Hepatic stellate cell (primary cell): Measurements from ENCODE around the gene PTGES.

Source experiments
- DNase-seq: peaks from one replicate; pipeline ENCODE4 v3.0.0; 2011; ENCODE audit warnings: low spot score

PTGES gene

GRCh38 chr9:129740666-129741464, 12.0 kb downstream of the PTGES start:
- no peak for DNase-seq

DNA sequence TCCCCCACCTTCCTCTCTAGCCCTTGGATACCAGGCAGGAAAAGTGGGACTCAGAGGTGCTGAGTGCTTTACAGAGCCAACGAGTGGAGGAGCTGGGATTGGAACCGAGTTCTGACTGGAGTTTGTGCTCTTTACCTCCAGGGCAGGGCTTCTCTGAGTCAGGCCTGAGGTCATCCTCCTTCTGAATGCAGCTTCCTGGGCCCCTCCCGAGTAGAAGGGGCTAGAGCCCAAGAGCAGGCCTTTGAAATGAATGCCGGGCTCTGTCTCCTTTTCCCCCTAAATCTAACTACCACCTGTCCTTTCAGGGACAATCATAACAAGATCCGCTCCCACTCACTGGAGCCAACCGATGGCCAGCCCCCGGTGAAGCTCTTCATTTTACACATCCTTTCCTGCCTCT, 12.7 kb downstream of the PTGES start:
- DNase-seq = no peak

- DNase-seq = no peak
Observed at GRCh38 chr9:129739432-129739831, 13.4 kb downstream of the PTGES start.

DNA sequence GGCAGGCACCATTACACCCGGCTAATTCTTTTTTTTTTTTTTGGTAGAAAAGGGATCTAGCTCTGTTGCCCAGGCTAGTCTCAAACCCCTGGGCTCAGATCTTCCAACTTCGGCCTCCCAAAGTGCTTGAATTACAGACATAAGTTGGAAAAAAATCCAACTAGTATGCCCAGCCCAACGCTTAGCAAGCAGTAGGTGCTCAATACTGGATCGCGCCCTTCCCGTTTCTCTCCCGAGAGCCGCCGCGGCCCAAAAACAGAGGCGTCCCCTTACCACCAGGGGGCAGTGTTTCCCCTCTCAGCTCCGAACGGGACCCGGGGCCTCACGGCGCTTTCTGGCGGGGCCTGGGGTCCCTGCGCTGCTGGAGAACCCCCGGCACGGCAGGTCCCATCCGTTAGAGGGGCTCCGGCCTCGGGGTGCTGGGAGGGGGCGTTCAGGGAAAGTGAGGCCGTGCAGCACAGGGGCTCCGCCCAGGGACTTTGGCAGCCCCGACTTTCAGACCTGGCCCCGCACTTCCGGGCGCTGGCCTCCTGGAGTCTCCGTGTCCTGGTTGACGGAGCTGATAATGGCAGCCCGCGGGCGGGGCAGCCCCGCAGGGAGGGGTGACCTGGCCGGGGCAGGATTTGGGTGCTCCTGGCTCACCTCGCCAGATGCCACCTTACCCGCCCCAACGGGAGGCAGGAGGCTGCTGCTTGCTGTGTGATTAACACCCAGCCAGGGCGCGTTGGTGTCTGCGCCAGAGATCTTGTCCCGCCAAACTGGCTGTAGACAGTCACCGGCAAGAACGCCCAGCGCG, 15.2 kb downstream of the PTGES start:
- peak; percentile 88 for DNase-seq

DNA sequence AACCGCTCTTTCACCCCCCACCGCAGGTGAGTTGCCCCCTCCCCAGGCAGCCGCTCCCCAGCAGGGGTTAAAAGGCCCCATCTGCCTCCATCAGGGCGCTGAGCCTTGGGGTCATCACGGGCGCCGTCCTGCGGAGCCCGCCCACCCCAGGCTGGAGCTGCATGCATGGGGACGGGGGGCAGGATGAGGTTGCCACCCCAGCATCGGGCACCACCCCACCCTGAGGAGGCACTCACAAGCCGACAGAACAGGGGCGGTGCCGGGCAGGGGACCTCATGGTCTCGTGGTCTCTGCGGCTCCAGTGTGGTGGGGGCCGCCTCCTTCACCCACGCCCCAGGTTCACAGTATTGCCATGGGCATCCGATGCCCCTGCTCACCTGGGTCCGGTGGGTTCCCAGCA, 16.5 kb downstream of the PTGES start:
- DNase-seq = no peak

- no peak for DNase-seq
Observed at GRCh38 chr9:129735546-129735945, 17.3 kb downstream of the PTGES start.

- DNase-seq = no peak
Observed at GRCh38 chr9:129733632-129733953, 19.2 kb downstream of the PTGES start.

DNA sequence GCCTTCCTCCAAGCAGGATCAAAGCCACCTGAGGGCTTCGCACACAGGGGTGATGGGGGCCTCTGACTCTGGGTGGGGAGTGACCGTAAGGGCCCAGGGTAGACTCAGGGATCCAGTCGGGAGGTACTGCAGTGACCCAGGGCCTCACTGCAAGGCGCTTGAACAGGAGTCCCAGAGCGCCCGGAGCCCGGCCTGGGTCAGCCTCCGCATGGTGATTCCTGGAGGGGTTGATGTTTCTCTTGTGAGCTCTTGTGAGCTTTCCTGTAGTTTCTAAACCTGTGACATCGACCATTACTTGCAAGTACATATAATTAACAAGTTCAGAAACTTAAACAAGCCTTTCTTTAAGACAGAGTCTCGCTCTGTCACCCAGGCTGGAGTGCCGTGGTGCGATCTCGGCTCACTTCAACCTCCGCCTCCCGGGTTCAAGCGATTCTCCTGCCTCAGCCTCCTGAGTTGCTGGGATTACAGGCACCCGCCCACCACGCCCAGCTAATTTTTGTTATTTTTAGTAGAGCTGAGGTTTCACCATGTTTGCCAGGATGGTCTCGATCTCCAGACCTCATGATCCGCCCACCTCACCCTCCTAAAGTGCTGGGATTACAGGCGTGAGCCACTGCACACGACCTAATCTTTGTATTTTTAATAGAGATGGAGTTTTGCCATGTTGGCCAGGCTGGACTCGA, 19.8 kb downstream of the PTGES start:
- DNase-seq = no peak

DNA sequence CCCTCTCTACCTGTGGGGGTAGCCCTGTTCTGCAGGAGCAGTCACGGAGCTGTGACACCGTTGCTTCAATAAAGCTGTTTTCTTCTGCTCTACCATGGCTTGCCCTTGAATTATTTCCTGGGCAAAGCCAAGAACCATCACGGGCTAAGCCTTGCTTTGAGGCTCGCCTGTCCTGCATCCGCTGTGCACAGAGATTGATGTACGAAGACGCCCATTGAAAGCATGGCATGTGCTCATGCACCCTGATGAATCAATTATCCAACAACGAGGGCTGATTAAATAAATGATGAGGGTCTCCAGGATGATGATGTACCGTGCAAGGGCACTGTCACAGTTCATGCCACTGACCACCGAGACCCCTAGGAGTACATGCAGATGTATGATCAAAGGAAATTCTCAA, 20.7 kb downstream of the PTGES start:
- DNase-seq = no peak

GRCh38 chr9:129731477-129732085, 21.3 kb downstream of the PTGES start:
- no peak for DNase-seq

DNA sequence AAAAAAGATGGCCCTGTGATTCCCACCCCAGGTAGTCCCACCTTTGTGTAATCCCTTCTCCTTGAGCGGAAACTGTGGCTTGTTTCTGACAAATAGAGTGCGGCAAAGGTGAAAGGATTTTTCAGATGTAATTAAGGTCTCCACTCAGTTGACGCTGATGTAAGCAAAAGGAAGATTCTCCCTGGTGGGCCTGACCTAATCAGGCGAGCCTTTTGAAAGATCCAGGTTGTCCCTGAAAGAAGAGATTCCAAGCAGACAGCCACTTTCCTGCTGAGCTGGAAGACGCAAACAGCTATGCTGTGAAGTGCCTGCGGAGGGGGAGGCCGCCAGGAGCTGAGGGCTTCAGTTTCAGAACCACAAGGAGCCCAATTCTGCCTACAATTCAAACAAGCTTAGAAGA, 24.1 kb downstream of the PTGES start:
- DNase-seq = no peak

DNA sequence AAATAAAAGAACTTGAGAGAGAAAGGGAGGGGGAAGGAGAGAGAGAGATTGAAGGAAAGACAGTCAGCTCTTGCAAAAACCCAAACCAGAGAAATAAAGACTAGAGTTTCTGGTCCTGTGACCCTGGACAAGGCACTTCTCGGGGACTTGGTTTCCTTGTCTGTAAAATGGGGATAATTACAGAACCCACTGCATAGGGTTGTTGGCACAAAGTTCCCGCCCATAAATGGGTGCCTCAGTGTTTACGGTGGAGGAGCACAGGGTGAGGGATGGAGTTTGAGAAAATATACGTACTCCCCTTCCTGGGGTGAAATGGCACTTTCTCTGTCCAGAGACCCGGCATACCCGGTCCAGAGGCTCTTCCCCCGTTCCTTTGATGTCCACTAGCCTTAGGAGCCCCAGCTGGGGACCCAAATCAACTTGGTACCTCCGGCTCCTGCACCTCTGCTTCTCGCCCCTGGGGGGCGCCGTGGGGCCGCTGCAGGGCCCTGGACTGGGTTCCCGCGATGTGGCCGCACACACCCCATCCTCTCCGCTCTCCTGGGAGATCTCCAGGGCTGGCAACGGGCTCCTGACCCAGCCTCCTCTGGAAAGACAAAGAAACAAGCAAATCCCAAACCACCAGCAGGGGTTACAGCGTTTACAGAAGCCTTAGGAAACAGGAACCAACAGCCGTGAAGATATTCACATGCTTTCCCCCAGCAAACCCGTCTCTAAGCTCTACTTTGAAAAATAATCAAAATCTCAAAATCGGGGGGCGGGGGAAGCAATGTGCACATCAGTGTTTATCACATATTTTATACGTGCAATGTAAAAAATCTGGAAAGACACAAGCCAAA, 26.3 kb downstream of the PTGES start:
- DNase-seq = peak; percentile 97

- DNase-seq = no peak
Observed at GRCh38 chr9:129725795-129726251, 27.0 kb downstream of the PTGES start.

GRCh38 chr9:129724456-129725190, 28.2 kb downstream of the PTGES start:
- no peak for DNase-seq

GRCh38 chr9:129722913-129723312, 29.9 kb downstream of the PTGES start:
- no peak for DNase-seq

DNA sequence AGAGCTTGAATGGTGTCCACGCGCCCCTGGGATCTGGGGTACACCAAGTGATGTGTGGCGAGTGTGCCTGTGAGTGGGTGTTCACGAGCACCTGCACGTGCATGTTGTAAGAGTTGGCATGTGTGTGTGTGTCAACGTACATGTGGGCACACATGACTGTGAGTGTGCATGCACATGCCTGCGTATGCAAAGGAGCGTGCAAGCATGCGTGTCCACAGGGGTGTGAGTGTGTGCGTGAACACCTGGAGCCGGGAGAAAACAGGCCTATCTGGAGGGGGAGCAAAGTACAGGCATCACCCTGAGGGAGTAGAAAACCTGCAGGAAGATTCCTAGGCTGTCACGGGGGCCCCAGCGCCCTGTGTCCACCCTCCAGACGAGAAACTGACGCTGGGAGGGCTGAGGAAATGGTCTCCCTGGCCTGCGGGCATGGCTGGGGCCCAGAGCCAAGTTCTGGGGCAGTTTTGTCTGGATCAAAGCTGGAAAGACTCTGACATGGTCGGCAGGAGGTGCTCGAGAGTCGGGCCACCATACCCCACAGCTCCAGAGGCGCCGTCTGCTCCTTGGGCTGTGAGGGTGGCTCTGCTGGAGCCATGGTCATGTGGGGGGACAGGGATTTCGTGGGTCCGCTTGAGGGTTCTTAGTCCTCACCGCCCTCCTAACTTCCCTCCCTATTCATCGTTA, 31.8 kb downstream of the PTGES start:
- no peak for DNase-seq

DNA sequence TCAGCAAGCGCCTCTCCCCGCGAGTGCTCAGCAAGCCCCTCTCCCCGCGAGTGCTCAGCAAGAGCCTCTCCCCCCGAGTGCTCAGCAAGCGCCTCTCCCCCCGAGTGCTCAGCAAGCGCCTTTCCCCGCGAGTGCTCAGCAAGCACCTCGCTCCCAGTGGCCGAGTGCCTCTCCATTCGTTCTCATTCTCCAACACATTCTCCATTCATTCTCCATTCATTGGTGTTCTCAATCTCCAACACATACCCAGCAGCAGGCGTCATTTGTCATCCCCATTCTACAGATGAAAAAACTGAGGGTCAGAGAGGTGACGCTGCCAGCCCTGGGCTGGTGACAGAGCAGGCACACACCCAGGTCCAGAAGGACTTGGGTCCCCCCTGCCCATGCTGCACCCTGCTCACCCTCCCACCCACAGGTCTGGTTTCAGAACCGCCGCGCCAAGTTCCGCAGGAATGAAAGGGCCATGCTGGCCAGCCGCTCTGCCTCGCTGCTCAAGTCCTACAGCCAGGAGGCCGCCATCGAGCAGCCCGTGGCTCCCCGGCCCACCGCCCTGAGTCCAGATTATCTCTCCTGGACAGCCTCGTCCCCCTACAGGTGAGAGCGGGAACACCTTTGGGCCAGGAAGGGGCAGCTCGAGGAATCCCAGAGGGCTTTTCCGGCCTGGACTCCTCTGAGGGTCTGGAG, 32.5 kb downstream of the PTGES start:
- no peak for DNase-seq

DNA sequence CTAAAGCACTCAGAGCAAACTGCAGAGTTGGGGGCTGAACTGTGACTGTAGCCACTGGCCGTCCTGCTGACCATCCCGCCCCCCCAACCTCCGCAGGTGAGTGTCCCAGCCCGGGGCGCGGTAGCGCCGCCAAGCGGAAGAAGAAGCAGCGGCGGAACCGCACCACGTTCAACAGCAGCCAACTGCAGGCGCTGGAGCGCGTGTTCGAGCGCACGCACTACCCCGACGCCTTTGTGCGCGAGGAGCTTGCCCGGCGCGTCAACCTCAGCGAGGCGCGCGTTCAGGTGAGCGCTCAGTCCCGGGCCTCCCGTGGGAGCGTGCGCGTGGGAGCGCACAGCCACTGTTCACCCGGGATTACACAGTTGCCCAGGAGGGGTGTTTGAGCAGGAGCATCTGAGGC, 33.7 kb downstream of the PTGES start:
- DNase-seq = no peak

DNA sequence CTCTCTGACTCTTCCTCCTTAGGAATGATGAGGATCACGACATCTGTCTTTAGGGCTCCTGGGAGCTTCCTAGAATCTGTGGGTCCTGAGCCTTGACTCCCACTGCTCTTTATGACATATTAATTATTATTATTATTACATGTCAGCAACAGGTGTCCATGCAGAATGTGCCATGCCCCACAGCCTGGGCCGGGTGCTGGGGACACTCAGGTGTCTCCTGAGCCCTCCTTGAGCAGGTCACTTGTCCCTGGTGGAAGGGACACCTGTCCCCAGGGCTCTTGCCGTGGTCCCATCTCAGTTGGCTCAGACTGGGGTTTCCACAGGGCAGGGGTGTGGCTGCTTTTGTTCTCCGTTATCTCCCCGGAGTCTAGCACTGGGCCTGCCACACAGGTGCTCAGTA, 34.2 kb downstream of the PTGES start:
- no peak for DNase-seq

GRCh38 chr9:129717991-129718390, 34.9 kb downstream of the PTGES start:
- DNase-seq = no peak
